Measurements from ENCODE around the gene TBL1X. TPM values are rescaled to one million over a fixed set of nuclear protein-coding genes. Genes with fewer than 3 reads are reported as not detected.
A peak's percentile ranks its signal among the peaks of the same experiment; 100 is the strongest.

The TBL1X gene
- total and polyA plus RNA-seq, 2 experiments from 2014 or later: 8.7 to 26.9 TPM

- H3K9me2 ChIP-seq (ENCODE audit: insufficient read depth): no peaks in the 10 kb centered on the region
- no peaks in the 10 kb centered on the region for H3K27me3 Mint-ChIP-seq (ENCODE audit: insufficient read depth, low read depth, poor library complexity)
- no peak for ATAC-seq
- no peaks in the 10 kb centered on the region for H3K36me3 ChIP-seq (ENCODE audit: insufficient read depth)
- no peaks in the 10 kb centered on the region; the same call in 1 of the 2 replicates for H4K20me1 ChIP-seq (replicated peaks; ENCODE audit: insufficient read depth)
- H3K27ac ChIP-seq (ENCODE audit: low read depth): no peak overlapping the region
- H3F3A ChIP-seq (replicated peaks; ENCODE audit: low read depth): no peaks in the 10 kb centered on the region
- no peaks in the 10 kb centered on the region for H3K27me3 ChIP-seq (ENCODE audit: insufficient read depth)
- H3K9me3 Mint-ChIP-seq: no peaks in the 10 kb centered on the region
- 0 out of 2 replicates have a peak overlapping the region, but pooled peaks have one; percentile 38 for H3K4me2 ChIP-seq
- H3K4me1 ChIP-seq (ENCODE audit: insufficient read depth): no peaks in the 10 kb centered on the region
- peaks cover 11% of the 10 kb centered on the region for H3K4me1 Mint-ChIP-seq
- H3K36me3 Mint-ChIP-seq (ENCODE audit: low read depth): peaks cover 10% of the 10 kb centered on the region; the same call in 2 of the 3 replicates
- DNase-seq (ENCODE audit: low spot score): no peak
- H3K4me3 ChIP-seq: no peak overlapping the region
- H3K79me2 ChIP-seq (replicated peaks; ENCODE audit: insufficient read depth): peaks cover 43% of the 10 kb centered on the region
- H3K27ac Mint-ChIP-seq: no peak overlapping the region; the same call in 1 of the 2 replicates
- TF ChIP-seq REST (IDR thresholded peaks at IDR 0.05; ENCODE audit: unreplicated experiment) (no peak), ZNF462 (CRISPR knock-in tag; IDR thresholded peaks at IDR 0.05) (no peak), CREB1 (CRISPR knock-in tag; IDR thresholded peaks at IDR 0.05; ENCODE audit: low read depth) (no peak), EZH2 (IDR thresholded peaks at IDR 0.05; ENCODE audit: low read depth, unreplicated experiment) (no peak), EZH2phosphoT487 (IDR thresholded peaks at IDR 0.05; ENCODE audit: unreplicated experiment) (no peak)
- no peak overlapping the region for H3K4me3 Mint-ChIP-seq
- no peak overlapping the region for H2AFZ ChIP-seq
Measured at GRCh38 chrX:9494771-9495170, 29.9 kb downstream of the TBL1X start.

All from GM23338 (cell line).